CD4-positive, alpha-beta T cell treated with Interferon alpha-2 for 1 hour (primary cell): Measurements from ENCODE around the gene CTBP2.

Experiments
- DNase-seq, 2 donors: peaks; one replicate each; pipeline ENCODE4 v3.0.0-alpha.2; 2020 to 2022

The CTBP2 gene

DNA sequence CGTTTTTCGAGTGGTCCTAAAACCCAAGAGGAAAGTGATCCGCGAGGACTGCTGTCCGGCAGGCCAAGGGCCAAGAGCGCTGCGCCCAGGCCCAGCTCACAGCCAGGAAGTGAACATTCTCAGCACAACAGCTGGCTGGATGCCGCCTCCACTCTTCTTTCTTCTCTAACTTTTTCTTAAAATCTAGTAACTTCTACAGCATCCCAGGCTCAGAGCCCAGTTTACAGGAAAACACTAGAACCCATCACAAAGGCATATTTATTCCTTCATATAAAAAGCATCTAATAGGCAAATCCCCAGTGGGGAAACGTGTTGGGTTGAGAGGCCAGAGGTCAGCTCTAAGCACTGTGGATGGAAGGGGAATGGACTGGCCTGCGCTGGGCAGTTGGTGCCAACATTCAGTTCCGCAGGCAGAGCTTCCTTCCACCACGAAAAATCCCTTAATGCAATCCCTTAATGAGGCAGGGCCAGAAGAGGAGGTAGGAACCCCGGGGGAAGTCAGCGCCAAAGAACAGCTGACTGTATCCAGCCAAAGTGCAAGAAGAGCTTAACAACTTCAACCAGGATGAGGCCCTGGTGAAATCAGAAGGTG is 143.7 kb downstream of the CTBP2 start:
- DNase-seq = no peak

GRCh38 chr10:125016123-125016522 is 144.2 kb downstream of the CTBP2 start:
- no peak for DNase-seq

GRCh38 chr10:125015356-125015944 is 144.9 kb downstream of the CTBP2 start:
- peak; percentile 6 to 28 for DNase-seq

- DNase-seq = no peak
These were observed 145.5 kb downstream of the CTBP2 start for GRCh38 chr10:125014836-125015355.

GRCh38 chr10:125014086-125014830 is 146.1 kb downstream of the CTBP2 start:
- DNase-seq = no peak

DNA sequence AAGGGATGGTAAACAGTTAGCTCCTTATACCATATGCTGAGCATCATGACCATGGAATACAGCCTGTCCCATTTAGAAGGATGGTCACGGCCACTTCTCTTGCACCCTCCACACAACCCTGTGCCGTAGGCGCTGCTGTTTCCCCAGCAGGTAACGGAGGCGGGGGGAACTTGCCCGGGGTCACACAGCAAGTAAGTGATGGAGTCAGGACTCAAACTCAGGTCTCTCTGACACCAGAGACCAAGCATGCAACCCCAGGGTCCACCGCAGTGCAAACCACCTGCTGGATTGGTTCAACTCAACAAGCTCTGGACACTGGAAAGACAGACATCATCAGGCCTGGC is 146.9 kb downstream of the CTBP2 start:
- DNase-seq = no peak

- DNase-seq = no peak
These were observed 147.4 kb downstream of the CTBP2 start for GRCh38 chr10:125012851-125013528.

DNA sequence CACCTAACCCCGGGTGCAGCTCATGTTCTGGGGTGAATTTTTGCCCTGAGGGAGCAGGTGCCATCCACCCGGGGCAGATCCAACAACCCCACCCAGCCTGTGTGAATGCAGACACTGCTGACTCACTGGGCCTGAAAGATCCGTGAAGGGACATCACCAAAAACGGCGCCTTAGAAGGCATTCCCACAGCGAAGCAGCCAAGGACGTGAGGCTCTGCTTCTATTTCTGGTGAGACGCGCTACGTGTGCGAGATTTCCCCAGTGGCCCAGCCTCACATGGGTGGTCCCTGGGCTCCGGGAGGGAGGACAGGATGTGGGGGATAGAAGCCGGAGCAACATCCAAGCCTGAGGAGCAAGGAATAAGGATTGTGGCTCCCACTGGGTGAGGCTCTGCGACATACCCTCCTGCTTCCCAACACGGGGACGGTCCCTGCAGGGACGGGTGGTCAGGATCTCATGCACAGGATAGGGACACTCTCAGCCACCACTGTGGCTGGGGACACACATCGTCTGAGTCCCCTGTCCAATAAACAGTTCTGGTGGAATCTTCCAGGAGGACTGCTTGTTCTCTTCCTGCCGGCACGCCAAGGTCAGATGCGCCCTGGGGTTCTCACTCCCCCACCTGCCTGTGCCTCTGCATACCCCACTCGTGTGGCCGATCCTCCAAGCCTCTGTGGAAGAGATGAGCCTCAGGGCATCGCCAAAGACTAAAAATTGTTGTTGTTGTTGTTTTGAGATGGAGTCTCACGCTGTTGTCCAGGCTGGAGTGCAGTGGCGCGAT is 148.2 kb downstream of the CTBP2 start:
- no peak for DNase-seq

DNA sequence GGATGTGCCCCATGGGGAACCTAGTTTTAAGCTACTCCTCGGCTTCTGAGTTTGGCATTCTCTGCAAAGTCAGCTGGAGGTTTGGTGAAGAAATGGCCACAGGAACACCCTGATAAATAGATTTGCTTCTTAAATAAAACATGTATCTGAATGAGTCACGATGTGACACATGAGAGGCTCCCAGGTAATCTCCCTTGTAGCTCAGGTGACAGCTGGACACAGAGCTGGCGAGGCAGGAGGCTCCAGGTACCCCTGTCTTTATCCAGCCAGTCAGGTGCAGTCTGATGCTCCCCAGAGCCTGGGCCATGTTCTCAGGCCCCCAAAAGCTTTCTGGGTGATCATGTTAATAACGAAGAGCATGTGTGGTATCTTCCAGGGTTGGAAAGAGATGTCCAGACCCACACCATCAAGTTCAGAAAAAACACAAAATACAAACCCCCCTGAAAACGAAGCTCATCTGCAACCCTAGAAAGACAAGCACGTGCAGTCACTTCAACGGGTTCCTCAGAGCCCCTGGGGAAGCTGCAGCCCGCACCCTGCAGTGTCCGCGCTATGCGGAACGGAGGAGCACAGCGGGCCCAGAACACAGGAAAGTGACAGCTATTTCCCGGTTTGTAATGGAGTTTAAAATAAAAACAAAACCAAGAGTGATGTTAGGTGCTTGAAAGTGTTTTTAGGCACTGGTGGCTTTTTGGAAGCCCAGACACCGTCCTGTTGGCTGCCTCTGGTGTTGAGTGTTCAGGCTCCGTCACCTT is 149.0 kb downstream of the CTBP2 start:
- no peak for DNase-seq

- DNase-seq = no peak
These were observed 150.0 kb downstream of the CTBP2 start for GRCh38 chr10:125010362-125010761.

DNA sequence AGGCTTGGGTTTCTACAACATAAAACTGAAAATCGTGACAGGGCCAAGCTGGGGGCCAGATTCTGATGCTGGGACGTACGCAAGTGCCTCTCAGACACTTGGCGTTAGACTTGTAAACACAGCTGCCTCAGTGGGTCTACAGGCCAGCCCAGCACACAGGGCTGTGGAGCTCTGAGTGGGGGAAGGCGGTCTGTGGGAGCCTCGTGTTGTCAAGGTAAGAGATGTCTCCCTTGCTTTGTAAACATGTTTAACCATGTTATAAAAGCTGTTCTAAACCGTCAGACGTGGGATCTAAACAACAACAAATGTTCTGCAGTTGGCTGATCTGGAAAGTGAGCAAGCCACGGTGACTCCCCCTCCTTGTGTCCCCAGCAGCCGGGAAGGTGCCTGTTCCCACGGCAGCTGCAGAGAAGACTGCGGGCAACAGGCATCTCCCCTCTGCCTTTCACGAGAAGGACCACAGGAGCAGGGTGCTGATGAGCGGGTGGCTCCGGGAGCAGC is 150.7 kb downstream of the CTBP2 start:
- no peak for DNase-seq

GRCh38 chr10:125008689-125009638 is 151.4 kb downstream of the CTBP2 start:
- no peak for DNase-seq

- no peak for DNase-seq
These were observed 152.9 kb downstream of the CTBP2 start for GRCh38 chr10:125007436-125007835.

GRCh38 chr10:125006921-125007426 is 153.4 kb downstream of the CTBP2 start:
- DNase-seq = no peak

DNA sequence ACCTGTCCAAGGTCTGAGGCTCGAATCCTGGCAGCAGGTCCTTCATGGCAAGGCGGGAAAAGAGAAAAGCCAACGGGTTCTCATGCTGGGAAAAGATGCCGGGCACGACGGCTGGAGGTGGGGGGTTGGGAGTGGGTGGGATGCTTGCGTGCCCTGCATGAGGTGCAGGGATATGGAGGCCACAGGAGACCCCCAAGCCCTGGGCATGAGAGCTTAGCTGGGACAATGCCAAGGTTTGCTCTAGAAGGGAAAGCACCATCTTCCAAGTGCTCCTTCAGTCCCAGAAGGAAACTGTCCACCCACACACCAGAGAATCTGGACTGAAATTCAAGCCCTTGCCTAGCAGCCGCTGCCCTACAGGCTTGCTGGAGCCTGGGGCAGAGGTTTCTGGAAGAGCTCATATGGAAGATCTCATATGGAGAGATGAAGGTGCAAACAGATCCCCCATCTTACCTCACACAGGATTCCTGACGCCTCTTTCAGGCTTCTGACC is 154.1 kb downstream of the CTBP2 start:
- DNase-seq = no peak

DNA sequence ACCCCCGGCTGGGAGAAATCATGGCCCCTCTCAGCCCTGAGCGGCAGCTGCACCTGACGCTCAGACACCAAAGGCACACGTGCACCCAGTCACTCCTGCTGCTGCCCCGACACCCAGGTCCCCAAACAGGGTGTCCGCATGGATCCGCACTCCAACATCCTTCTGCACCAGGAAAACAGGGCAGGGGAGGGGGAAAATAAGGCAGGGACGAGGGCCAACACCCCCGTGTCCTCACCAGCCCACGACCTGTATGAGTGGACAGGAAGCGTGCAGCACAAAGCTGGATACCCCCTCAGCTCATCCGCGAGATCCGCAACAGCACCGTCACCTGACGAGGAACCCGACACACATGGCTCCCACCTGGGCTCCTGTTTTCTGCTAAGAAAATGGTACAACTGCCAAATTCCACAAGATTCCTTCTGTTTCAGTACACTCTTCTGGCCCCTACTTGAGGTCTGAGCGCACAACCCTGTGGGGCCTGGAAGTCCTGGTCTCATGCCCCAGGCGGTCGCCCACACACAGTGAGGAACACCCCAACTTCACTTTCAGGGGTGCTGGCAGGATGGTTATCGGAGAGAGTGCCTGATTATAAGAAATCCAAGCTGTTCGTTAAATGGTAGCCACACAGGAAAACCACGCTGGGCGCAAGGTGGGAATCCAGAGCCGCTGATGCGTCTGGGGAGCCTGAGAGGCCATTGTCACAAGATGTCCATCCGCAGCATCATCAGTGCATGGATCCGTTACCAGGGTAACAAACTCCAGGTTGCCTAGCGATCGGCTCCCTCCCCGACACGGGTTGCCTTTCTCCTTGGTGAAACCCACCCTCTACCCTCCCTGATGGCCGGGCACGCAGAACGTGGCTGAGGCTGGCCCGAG is 154.8 kb downstream of the CTBP2 start:
- no peak for DNase-seq

- DNase-seq = no peak
These were observed 155.6 kb downstream of the CTBP2 start for GRCh38 chr10:125004571-125005311.

DNA sequence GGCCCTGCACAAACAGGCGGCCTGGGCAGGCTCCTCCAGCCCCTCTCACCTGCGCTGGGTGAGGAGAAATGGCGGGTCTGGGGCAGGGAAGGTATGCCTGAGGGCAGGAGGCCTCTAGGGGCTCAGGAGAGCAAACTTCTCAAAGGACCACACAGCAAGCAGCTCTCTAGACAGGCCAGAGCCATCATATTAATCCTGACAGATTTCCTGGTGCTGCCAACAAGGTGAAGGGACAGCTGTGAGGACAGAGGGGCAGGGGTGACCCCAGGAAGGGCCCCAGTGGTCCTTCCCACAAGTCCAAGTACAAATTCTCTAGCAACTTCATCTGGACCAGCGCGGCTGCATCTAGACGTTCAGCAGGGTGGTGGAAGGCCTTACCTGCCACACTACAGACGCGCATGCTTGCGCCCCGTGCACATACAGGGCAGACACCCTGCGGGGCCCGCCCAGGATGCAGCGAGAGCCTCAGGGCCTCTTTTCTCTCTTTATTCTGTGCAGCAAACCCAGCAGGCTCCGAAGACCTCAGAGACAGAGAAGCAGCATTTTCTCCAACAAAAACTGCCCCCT is 156.4 kb downstream of the CTBP2 start:
- DNase-seq = no peak
